Sigmoid colon (tissue), 7 donors: ENCODE measurements around the gene CPEB3. TPM values are rescaled to one million over a fixed set of nuclear protein-coding genes. Genes with fewer than 3 reads are reported as not detected.

ENCODE experiments used
- DNase-seq: peaks from one replicate; pipeline ENCODE4 v3.0.0-alpha.2; 2019
- H3K27ac ChIP-seq, 4 donors: fragments of 200-600 bp; sonication (generic); one replicate each; pipeline ENCODE4 v1.5.1; 2016 to 2019; ENCODE audit warnings: mild to moderate bottlenecking in 1 of 4
- H3K27me3 ChIP-seq, 3 donors: fragments of 200-600 bp; sonication (generic); one replicate each; pipeline ENCODE4 v1.5.1; 2019; ENCODE audit warnings: mild to moderate bottlenecking in 1 of 3
- H3K36me3 ChIP-seq, 4 donors: fragments of 200-600 bp; sonication (generic); one replicate each; pipeline ENCODE4 v1.5.1; 2016 to 2019
- H3K4me1 ChIP-seq, 4 donors: fragments of 200-600 bp; sonication (generic); one replicate each; pipeline ENCODE4 v1.5.1; 2017 to 2019
- H3K4me3 ChIP-seq, 4 donors: fragments of 200-600 bp; sonication (generic); one replicate each; pipeline ENCODE4 v1.5.1; 2017 to 2019; ENCODE audit warnings: mild to moderate bottlenecking in 2 of 4, moderate library complexity in 1 of 4
- H3K9me3 ChIP-seq, 4 donors: fragments of 200-600 bp in 3 of 4; sonication (generic) in 3 of 4; one replicate each; pipeline versions ENCODE4 v1.5.1 to v1.6.1; 2013 to 2019
- EP300 ChIP-seq, 4 donors: sonication (generic); formaldehyde crosslinking; IDR thresholded peaks; one replicate each; pipeline ENCODE4 v1.6.1; 2017; ENCODE audit warnings: antibody characterized with exemption in 4 of 4
- POLR2A ChIP-seq, 2 donors: fragments of 450-650 bp; IDR thresholded peaks; one replicate each; pipeline ENCODE4 v1.6.1; 2016; ENCODE audit warnings: antibody characterized with exemption in 2 of 2, mild to moderate bottlenecking in 2 of 2, moderate library complexity in 2 of 2
- POLR2AphosphoS5 ChIP-seq, 4 donors: sonication (generic); formaldehyde crosslinking; IDR thresholded peaks; one replicate each; pipeline ENCODE4 v1.6.1; 2017; ENCODE audit warnings: antibody characterized with exemption in 4 of 4
- WGBS, 2 donors: extraction: QIAGEN DNeasy Blood & Tissue Kit; methylation state at CpG; one replicate each; pipeline ENCODE4 v1.1.7; 2013; 5-methylcytosine and 5-hydroxymethylcytosine counted together
- intact Hi-C: fragments of 100-400 bp; cut with DNase I; formaldehyde crosslinking; loops from one replicate; pipeline ENCODE4 v1.15.1; 2023
- polyA plus RNA-seq, 3 donors: library from polyadenylated mRNA; stranded (reverse); fragments of 200-250 nt; gene quantifications; one replicate each; pipeline ENCODE4 v1.2.3, GENCODE V29; 2013
- total RNA-seq, 4 donors: library from RNA; depleted of rRNA; stranded (reverse); fragments of >200 nt; gene quantifications; one replicate each; pipeline ENCODE4 v1.1.0, GENCODE V29; 2016
- TF ChIP-seq, protein P1 (sequence below), 4 experiments: fragments of 450-650 bp in 3 of 4; fragments of 200-600 bp in 1 of 4; IDR thresholded peaks; one replicate each; pipeline ENCODE4 v1.5.1; 2016 to 2019; ENCODE audit warnings: antibody characterized with exemption in 4 of 4, mild to moderate bottlenecking in 3 of 4, moderate library complexity in 2 of 4
- donor health status: healthy with polysubstance abuse.
- donor health status: Bipolar disorder and iron deficiency.
- donor health status: healthy.

Gene CPEB3
- total and polyA plus RNA-seq, 7 donors, result 1.6 to 7.7 (median 6.6) TPM

DNA sequence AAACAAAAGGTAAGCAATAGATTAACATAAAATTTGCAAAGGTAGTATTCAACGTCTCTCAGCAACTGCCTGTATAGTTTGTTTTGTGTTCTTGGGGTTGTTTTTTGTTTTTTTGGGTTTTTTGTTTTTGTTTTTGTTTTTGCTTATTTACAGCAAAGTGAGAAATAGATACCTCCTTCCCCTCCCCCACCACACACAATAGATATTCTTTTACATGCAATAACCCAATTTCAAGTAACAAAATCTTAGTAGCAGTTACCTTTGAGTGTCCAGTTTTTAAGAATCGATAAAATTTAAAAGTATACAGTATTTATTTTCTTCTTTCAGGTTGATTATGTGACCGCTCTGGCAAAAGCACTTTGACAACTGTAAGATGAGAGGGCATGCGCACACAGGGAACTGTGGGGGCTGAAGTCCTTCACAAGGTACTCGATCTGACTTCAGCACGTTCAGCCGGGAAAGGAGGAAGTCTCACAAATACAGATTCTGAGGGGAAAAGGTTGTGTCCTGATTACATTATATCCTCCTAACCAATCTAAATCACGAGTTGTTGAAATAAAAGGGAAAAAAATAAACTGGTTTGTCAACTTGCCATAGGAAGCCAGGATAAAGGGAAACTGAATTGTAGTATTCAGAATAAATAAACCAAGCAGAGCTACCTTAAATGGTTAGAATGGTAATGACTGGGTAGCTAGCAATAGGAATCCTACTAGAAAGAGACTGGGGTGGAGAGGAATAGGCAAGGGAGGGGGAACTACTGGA lies 47.8 kb downstream of the CPEB3 start:
- Histone ChIP-seq H3K4me1 (peaks cover 0 to 44% (median 29%) of the 10 kb centered on the region in 4 donors), H3K27ac (peak overlapping the region; percentile 72 to 94 (median 82))
- 6 to 9% methylated on average over 8 of the region's 8 CpGs for WGBS, 2 donors

DNA sequence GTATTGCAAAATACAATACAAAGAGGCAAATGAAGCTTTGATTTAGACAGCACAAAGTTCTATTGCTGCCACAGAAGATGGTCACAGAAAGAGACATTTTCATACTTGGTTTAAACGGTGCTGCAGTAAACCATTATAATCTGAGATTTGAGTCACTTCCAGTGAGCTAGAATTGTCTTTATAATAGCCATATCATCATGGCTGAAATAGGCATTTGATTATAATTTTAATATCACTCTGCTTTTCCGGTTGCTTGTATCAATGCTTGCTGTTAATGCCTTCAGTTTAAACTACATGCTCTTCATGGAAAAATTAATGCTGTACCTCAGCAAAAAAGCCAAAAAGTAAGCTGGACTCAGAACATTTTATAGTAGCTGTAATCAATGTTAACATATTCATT lies 48.5 kb downstream of the CPEB3 start:
- H3K27ac ChIP-seq, result peak overlapping the region in 3 of 4 donors; percentile 88 to 94 (median 90)
- H3K4me1 ChIP-seq, result peaks cover 0 to 51% (median 33%) of the 10 kb centered on the region in 4 donors
- H3K27me3 ChIP-seq, result no peaks in the 10 kb centered on the region
- TF ChIP-seq EP300 (IDR thresholded peaks at IDR 0.05) (no peak), POLR2A (IDR thresholded peaks at IDR 0.05) (no peak), POLR2AphosphoS5 (IDR thresholded peaks at IDR 0.05) (no peak)
- TF ChIP-seq, protein P1, sequence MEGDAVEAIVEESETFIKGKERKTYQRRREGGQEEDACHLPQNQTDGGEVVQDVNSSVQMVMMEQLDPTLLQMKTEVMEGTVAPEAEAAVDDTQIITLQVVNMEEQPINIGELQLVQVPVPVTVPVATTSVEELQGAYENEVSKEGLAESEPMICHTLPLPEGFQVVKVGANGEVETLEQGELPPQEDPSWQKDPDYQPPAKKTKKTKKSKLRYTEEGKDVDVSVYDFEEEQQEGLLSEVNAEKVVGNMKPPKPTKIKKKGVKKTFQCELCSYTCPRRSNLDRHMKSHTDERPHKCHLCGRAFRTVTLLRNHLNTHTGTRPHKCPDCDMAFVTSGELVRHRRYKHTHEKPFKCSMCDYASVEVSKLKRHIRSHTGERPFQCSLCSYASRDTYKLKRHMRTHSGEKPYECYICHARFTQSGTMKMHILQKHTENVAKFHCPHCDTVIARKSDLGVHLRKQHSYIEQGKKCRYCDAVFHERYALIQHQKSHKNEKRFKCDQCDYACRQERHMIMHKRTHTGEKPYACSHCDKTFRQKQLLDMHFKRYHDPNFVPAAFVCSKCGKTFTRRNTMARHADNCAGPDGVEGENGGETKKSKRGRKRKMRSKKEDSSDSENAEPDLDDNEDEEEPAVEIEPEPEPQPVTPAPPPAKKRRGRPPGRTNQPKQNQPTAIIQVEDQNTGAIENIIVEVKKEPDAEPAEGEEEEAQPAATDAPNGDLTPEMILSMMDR (IDR thresholded peaks at IDR 0.05), result no peak
- no peak for DNase-seq
- intact Hi-C loops, result loop anchor here (5.0 kb wide), 1 partner anchor 155 kb away; no protein-coding TSS in a partner anchor
- no peaks in the 10 kb centered on the region for H3K9me3 ChIP-seq
- 42 to 61% methylated on average over 2 of the region's 2 CpGs for WGBS, 2 donors
- no peak overlapping the region for H3K4me3 ChIP-seq
- H3K36me3 ChIP-seq, result no peaks in the 10 kb centered on the region

More for the DNA sequence above, 47.8 kb downstream of the CPEB3 start:
- peak in 2 of 4 donors; percentile 22 to 36 for TF ChIP-seq POLR2AphosphoS5 (IDR thresholded peaks at IDR 0.05)
- TF ChIP-seq, protein P1 (IDR thresholded peaks at IDR 0.05), result no peak
- Histone ChIP-seq H3K27me3 (no peaks in the 10 kb centered on the region), H3K4me3 (peak overlapping the region; percentile 17 to 39 (median 32)), H3K36me3 (no peaks in the 10 kb centered on the region), H3K9me3 (no peaks in the 10 kb centered on the region)
- intact Hi-C loops, result loop anchor here (5.0 kb wide), 1 partner anchor 156 kb away; no protein-coding TSS in a partner anchor
- DNase-seq, result peak; percentile 79

DNA sequence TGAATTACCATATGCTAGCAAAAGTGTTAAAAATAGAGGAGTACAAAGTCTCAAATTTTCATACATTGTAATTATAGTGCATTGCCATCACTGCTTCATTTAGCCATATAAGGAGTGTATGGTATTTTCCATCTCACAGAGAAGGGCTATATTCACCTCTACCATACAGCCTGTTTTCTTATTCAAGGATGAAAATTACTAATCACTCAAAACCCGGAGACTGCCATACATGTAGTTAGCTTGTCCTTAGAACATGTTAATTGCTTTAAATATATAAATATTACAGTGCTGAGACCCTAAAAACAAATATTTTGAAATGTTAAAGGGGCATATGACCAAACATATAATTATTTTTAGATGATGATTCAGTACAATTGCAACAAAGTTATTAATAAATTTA lies 49.4 kb downstream of the CPEB3 start:
- WGBS, 2 donors, result 24 to 65% methylated on average over 1 of the region's 1 CpG
- Histone ChIP-seq H3K27me3 (no peaks in the 10 kb centered on the region), H3K4me1 (peaks cover 0 to 56% (median 37%) of the 10 kb centered on the region in 4 donors), H3K36me3 (no peaks in the 10 kb centered on the region), H3K4me3 (peak overlapping the region in 3 of 4 donors; percentile 76 to 82 (median 78)), H3K27ac (peak overlapping the region; percentile 88 to 94 (median 89)), H3K9me3 (no peaks in the 10 kb centered on the region)
- intact Hi-C loops, result loop anchor here (5.0 kb wide), 1 partner anchor 154 kb away; no protein-coding TSS in a partner anchor
- TF ChIP-seq, protein P1 (IDR thresholded peaks at IDR 0.05), result no peak
- TF ChIP-seq POLR2A (IDR thresholded peaks at IDR 0.05) (no peak), EP300 (IDR thresholded peaks at IDR 0.05) (no peak), POLR2AphosphoS5 (IDR thresholded peaks at IDR 0.05) (no peak)
- no peak for DNase-seq

DNA sequence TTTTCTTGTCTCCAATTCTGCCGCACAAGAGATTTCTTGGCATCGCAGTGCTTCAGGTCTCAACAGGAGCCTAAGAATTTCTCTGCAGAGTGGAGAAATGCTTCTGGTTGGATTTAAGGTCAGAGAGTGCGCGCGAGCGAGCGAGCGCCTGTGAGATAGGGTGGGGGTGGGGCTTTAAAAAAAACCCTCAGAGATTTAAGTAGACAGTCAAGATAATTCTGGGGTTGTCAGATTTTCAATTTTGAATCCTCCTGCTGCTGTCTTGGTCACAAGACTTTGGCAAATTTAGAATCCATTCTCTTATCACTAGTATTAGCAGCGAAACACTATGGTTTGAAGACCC lies 49.7 kb downstream of the CPEB3 start:
- WGBS, 2 donors, result 10 to 13% methylated on average over 9 of the region's 9 CpGs
- DNase-seq, result no peak
- Histone ChIP-seq H3K4me3 (peak overlapping the region; percentile 72 to 82 (median 77)), H3K4me1 (peaks cover 0 to 56% (median 37%) of the 10 kb centered on the region in 4 donors), H3K36me3 (no peaks in the 10 kb centered on the region), H3K27ac (peak overlapping the region; percentile 88 to 94 (median 89)), H3K27me3 (no peaks in the 10 kb centered on the region), H3K9me3 (no peaks in the 10 kb centered on the region)
- TF ChIP-seq EP300 (IDR thresholded peaks at IDR 0.05) (no peak), POLR2A (IDR thresholded peaks at IDR 0.05) (no peak), POLR2AphosphoS5 (IDR thresholded peaks at IDR 0.05) (no peak)
- TF ChIP-seq, protein P1 (IDR thresholded peaks at IDR 0.05), result no peak
- intact Hi-C loops, result loop anchor here (5.0 kb wide), 1 partner anchor 154 kb away; no protein-coding TSS in a partner anchor
